RWPE2 (cell line): ENCODE data around the gene KCTD7.
"Not testable (repeated sequence)": the region's sequence is repeated elsewhere in the genome, so short reads cannot be mapped to it uniquely, and the experiment has no call there.

Experiments
- ATAC-seq: fragments of 200-7000 bp; cut with Tn5 transposase; 3 replicates; pipeline ENCODE4 v1.9.1; 2021; ENCODE audit warnings: low read depth
- DNase-seq: peaks from one replicate; pipeline ENCODE4 v3.0.0-alpha.2; 2020; ENCODE audit warnings: low spot score
- H3K27ac ChIP-seq: fragments of 450-650 bp; 2 replicates; pipeline ENCODE4 v1.5.1; 2017; ENCODE audit warnings: mild to moderate bottlenecking; ENCODE audit not compliant: poor library complexity, severe bottlenecking
- H3K27me3 ChIP-seq: fragments of 250-450 bp; sonication (Bioruptor Pico); 2 replicates; pipeline ENCODE4 v1.5.1; 2021; ENCODE audit warnings: mild to moderate bottlenecking, moderate library complexity; ENCODE audit not compliant: insufficient read depth, poor library complexity, severe bottlenecking
- H3K36me3 ChIP-seq: fragments of 250-450 bp; sonication (Bioruptor Pico); 2 replicates; pipeline ENCODE4 v1.5.1; 2020; ENCODE audit warnings: low read depth, mild to moderate bottlenecking, moderate library complexity
- H3K4me1 ChIP-seq: fragments of 250-450 bp; sonication (Bioruptor Pico); 2 replicates; pipeline ENCODE4 v1.5.1; 2021; ENCODE audit warnings: mild to moderate bottlenecking, moderate library complexity; ENCODE audit not compliant: insufficient read depth, poor library complexity, severe bottlenecking
- H3K4me3 ChIP-seq: fragments of 250-450 bp; sonication (Bioruptor Pico); 2 replicates; pipeline ENCODE4 v1.5.1; 2021; ENCODE audit warnings: mild to moderate bottlenecking, moderate library complexity; ENCODE audit not compliant: severe bottlenecking
- H3K9me3 ChIP-seq: fragments of 250-450 bp; sonication (Bioruptor Pico); 2 replicates; pipeline ENCODE4 v1.5.1; 2021; ENCODE audit warnings: mild to moderate bottlenecking, moderate library complexity; ENCODE audit not compliant: severe bottlenecking
- CTCF ChIP-seq: fragments of 450-650 bp; IDR thresholded peaks from one replicate; pipeline ENCODE4 v1.5.1; 2017; ENCODE audit warnings: mild to moderate bottlenecking, moderate library complexity; ENCODE audit not compliant: poor library complexity, severe bottlenecking

KCTD7 gene

DNA sequence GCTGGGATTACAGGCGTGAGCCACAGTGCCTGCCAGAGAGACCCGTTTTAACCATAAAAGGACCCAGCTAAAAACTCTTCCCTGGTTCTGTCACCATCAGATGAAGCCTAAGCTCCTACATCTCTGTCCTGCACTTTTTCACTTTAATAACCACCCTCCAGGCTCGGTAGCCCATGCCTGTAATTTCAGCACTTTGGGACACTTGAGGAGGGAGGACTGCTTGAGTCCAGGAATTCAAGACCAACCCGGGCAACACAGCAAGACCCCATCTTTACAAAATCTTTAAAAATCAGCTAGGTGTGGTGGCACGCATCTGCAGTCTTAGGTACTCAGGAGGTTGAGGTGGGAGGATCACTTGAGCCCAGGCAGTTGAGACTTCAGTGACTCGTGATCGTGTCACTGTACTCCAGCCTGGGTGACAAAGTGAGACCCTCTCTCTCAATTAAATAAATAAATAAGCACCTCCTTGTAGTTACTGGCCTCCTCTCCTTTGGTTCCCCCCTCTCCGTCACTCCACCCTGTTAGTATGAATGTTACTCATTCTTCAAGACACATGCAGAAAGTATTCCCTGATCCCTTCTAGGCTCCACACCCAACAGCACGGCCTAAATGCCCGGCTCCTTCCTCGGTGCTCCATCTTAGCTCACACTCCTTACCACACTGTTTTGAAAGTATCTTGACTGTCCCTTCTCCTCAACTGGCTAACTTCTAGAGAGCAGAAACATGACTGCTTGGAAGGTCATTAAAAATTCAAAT is 38.2 kb upstream of the KCTD7 start:
- peak overlapping the region; percentile 58 for H3K27ac ChIP-seq
- not testable (repeated sequence) for H3K27me3 ChIP-seq, H3K36me3 ChIP-seq, H3K9me3 ChIP-seq, DNase-seq
- peak; percentile 72 for ATAC-seq
- peak overlapping the region; percentile 52 for H3K4me3 ChIP-seq
- H3K4me1 ChIP-seq: peaks cover 11% of the 10 kb centered on the region

- H3K9me3 ChIP-seq, H3K36me3 ChIP-seq, H3K27me3 ChIP-seq: not testable (repeated sequence)
- Histone ChIP-seq H3K4me1 (peaks cover 11% of the 10 kb centered on the region), H3K27ac (peak overlapping the region; percentile 58), H3K4me3 (peak overlapping the region; percentile 52)
- peak; percentile 8; the same call in 1 of the 3 replicates for ATAC-seq
- DNase-seq: peak; percentile 56
Observed at GRCh38 chr7:66591058-66591798, 37.5 kb upstream of the KCTD7 start.

DNA sequence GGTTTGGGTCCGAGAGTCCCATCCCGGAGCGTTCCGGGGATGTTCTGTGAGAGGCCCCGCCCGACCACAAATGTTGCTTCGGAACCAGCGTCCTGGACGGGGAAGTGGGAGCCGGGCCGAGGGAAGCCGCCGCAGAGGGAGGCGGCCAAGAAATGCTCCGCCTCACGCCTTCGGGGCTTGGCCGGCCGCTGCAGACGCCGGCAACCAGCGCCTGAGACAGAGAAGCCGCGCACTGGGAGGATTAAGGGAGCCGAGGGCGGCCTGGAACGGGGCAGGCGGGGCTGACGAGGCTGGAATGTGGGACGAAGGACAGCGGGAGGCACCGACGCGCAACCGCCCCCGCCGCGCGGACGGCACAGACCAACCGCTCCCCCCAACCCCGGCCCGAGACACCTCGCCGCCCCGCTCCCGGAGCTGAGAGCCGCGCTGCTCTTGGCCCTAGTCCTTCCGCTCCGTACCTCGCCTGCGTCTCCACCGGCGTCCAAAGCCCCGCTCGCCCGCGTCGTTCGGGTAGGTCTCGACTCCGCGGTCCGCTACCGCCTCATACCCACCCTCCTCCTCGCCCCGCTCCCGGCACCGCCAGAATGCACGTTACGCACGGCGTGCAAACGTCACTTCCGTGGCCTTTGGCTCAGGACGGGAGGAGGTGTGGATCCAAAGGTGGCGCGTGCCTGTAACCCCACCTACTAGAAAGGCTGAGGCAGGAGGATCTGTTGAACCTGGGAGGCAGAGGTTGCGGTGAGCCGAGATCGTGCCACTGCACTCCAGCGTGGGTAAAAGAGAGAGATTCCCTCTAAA is 36.7 kb upstream of the KCTD7 start:
- DNase-seq (peak; percentile 92), ATAC-seq (peak; percentile 93)
- H3K27me3 ChIP-seq: no peaks in the 10 kb centered on the region
- peak overlapping the region; percentile 58 for H3K27ac ChIP-seq
- no peak for TF ChIP-seq CTCF
- peak overlapping the region; percentile 52 for H3K4me3 ChIP-seq
- no peaks in the 10 kb centered on the region; the same call in 1 of the 2 replicates for H3K36me3 ChIP-seq
- H3K9me3 ChIP-seq: no peaks in the 10 kb centered on the region
- peaks cover 11% of the 10 kb centered on the region for H3K4me1 ChIP-seq

DNA sequence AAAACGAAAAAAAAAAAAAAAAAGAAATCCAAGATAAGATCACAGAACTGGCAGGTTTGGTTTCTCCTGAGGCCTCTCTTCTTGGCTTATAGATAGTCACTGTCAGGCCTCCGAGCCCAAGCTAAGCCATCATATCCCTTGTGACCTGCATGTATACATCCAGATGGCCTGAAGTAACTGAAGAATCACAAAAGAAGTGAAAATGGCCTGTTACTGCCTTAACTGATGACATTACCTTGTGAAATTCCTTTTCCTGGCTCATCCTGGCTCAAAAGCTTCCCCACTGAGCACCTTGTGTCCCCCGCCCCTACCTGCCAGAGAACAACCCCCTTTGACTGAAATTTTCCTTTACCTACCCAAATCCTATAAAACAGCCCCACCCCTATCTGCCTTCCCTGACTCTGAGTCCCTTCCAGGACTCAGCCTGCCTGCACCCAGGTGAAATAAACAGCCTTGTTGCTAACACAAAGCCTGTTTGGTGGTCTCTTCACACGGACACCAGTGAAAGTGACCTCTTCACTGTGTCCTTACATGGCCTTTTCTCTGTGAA is 36.0 kb upstream of the KCTD7 start:
- DNase-seq, ATAC-seq, H3K9me3 ChIP-seq, H3K36me3 ChIP-seq, H3K27me3 ChIP-seq: not testable (repeated sequence)
- peaks cover 11% of the 10 kb centered on the region for H3K4me1 ChIP-seq
- peak overlapping the region; percentile 52 for H3K4me3 ChIP-seq
- peak overlapping the region; percentile 58 for H3K27ac ChIP-seq

DNA sequence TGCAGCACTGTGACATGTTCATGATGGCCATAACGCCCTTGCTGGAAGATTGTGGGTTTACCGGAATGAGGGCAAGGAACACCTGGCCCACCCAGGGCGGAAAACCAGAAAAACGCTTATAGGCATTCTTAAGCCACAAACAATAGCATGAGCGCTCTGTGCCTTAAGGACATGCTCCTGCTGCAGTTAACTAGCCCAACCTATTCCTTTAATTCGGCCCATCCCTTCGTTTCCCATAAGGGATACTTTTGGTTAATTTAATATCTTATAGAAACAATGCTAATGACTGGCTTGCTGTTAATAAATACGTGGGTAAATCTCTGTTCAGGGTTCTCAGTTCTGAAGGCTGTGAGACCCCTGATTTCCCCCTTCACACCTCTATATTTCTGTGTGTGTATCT is 34.6 kb upstream of the KCTD7 start:
- H3K4me1 ChIP-seq: peaks cover 11% of the 10 kb centered on the region
- not testable (repeated sequence) for ATAC-seq, H3K27me3 ChIP-seq

GRCh38 chr7:66597461-66597860 is 31.2 kb upstream of the KCTD7 start:
- Histone ChIP-seq H3K27me3 (no peaks in the 10 kb centered on the region), H3K9me3 (no peaks in the 10 kb centered on the region), H3K4me1 (peaks cover 7% of the 10 kb centered on the region), H3K4me3 (no peak overlapping the region), H3K27ac (no peak overlapping the region), H3K36me3 (no peaks in the 10 kb centered on the region)
- TF ChIP-seq CTCF: no peak
- no peak for ATAC-seq
- no peak for DNase-seq

More for the DNA sequence above, 34.6 kb upstream of the KCTD7 start:
- H3K27ac ChIP-seq, DNase-seq, H3K9me3 ChIP-seq, H3K4me3 ChIP-seq, H3K36me3 ChIP-seq: not testable (repeated sequence)
